ENCODE measurements around the gene ASTL.

ASTL gene

GRCh38 chr2:96170626-96171025 lies 32.3 kb upstream of the ASTL start:
- Histone ChIP-seq H3K27me3 (replicated peaks in 2 of 5; ENCODE audit: control insufficient read depth in 4 of 5, insufficient read depth in 5 of 5, low read length in 4 of 5) (no peaks in the 10 kb centered on the region), H3K27ac (ENCODE audit: insufficient read depth in 1 of 2, low read depth in 1 of 2, low read length in 2 of 2, poor library complexity in 1 of 2, severe bottlenecking in 2 of 2) (no peak overlapping the region), H3K4me1 (ENCODE audit: control extremely low read depth in 1 of 4, control insufficient read depth in 4 of 4, insufficient read depth in 4 of 4, low read length in 3 of 4) (peaks cover 0 to 4% (median 1%) of the 10 kb centered on the region in 4 experiments), H3K4me3 (ENCODE audit: control insufficient read depth in 1 of 7, extremely low read depth in 1 of 7, insufficient read depth in 4 of 7, low read depth in 2 of 7, low read length in 6 of 7) (no peak overlapping the region), H3K36me3 (ENCODE audit: control insufficient read depth in 4 of 4, insufficient read depth in 4 of 4, low read length in 3 of 4) (no peaks in the 10 kb centered on the region), H3K9me3 (ENCODE audit: control extremely low read depth in 1 of 5, control insufficient read depth in 4 of 5, insufficient read depth in 2 of 5, low read depth in 1 of 5, low read length in 4 of 5) (peaks cover 0 to 4% (median 0%) of the 10 kb centered on the region in 5 experiments)
- DNase-seq, result no peak
- ChIA-PET POLR2A (no interaction called here), CTCF (interaction anchor here (1.3 to 7.5 kb wide), 3 partner anchors 12 to 33 kb away, joined by 3 to 346 read pairs (median 4); partner anchors contain the start of genes ASTL and DUSP2)
- WGBS (ENCODE audit: insufficient coverage), result no CpG with 5 or more reads among the region's 3 CpGs

GRCh38 chr2:96169868-96170507 lies 31.7 kb upstream of the ASTL start:
- 100% methylated on average over 1 of the region's 2 CpGs for WGBS (ENCODE audit: insufficient coverage)
- H3K27me3 ChIP-seq (replicated peaks in 2 of 5; ENCODE audit: control insufficient read depth in 4 of 5, insufficient read depth in 5 of 5, low read length in 4 of 5), result no peaks in the 10 kb centered on the region
- no peak overlapping the region for H3K4me3 ChIP-seq (ENCODE audit: control insufficient read depth in 1 of 7, extremely low read depth in 1 of 7, insufficient read depth in 4 of 7, low read depth in 2 of 7, low read length in 6 of 7)
- POLR2A ChIA-PET, result no interaction called here
- no peak overlapping the region for H3K27ac ChIP-seq (ENCODE audit: insufficient read depth in 1 of 2, low read depth in 1 of 2, low read length in 2 of 2, poor library complexity in 1 of 2, severe bottlenecking in 2 of 2)
- peaks cover 0 to 6% (median 1%) of the 10 kb centered on the region in 4 experiments for H3K4me1 ChIP-seq (ENCODE audit: control extremely low read depth in 1 of 4, control insufficient read depth in 4 of 4, insufficient read depth in 4 of 4, low read length in 3 of 4)
- CTCF ChIA-PET, result interaction anchor here (1.3 to 7.5 kb wide), 3 partner anchors 12 to 32 kb away, joined by 3 to 346 read pairs (median 4); partner anchors contain the start of genes ASTL and DUSP2
- no peak for DNase-seq
- H3K9me3 ChIP-seq (ENCODE audit: control extremely low read depth in 1 of 5, control insufficient read depth in 4 of 5, insufficient read depth in 2 of 5, low read depth in 1 of 5, low read length in 4 of 5), result peaks cover 0 to 4% (median 0%) of the 10 kb centered on the region in 5 experiments
- H3K36me3 ChIP-seq (ENCODE audit: control insufficient read depth in 4 of 4, insufficient read depth in 4 of 4, low read length in 3 of 4), result no peaks in the 10 kb centered on the region

- 96% methylated on average over 4 of the region's 6 CpGs for WGBS (ENCODE audit: insufficient coverage)
- POLR2A ChIA-PET, result interaction anchor here (1.1 kb wide), 1 partner anchor 22 kb away, joined by 3 read pairs; no protein-coding TSS in a partner anchor
These were observed 29.2 kb upstream of the ASTL start for GRCh38 chr2:96167407-96168013.

GRCh38 chr2:96164459-96165184 lies 26.3 kb upstream of the ASTL start:
- DNase-seq, result no peak
- no peaks in the 10 kb centered on the region for H3K36me3 ChIP-seq (ENCODE audit: control insufficient read depth in 4 of 4, insufficient read depth in 4 of 4, low read length in 3 of 4)
- H3K27me3 ChIP-seq (replicated peaks in 2 of 5; ENCODE audit: control insufficient read depth in 4 of 5, insufficient read depth in 5 of 5, low read length in 4 of 5), result no peaks in the 10 kb centered on the region
- WGBS (ENCODE audit: insufficient coverage), result 95% methylated on average over 14 of the region's 18 CpGs
- peaks cover 0 to 36% (median 14%) of the 10 kb centered on the region in 4 experiments for H3K4me1 ChIP-seq (ENCODE audit: control extremely low read depth in 1 of 4, control insufficient read depth in 4 of 4, insufficient read depth in 4 of 4, low read length in 3 of 4)
- POLR2A ChIA-PET, result interaction anchor here (1.1 kb wide), 1 partner anchor 20 kb away, joined by 3 read pairs; no protein-coding TSS in a partner anchor
- peak overlapping the region in 1 of 7 experiments; percentile 22 for H3K4me3 ChIP-seq (ENCODE audit: control insufficient read depth in 1 of 7, extremely low read depth in 1 of 7, insufficient read depth in 4 of 7, low read depth in 2 of 7, low read length in 6 of 7)
- H3K27ac ChIP-seq (ENCODE audit: insufficient read depth in 1 of 2, low read depth in 1 of 2, low read length in 2 of 2, poor library complexity in 1 of 2, severe bottlenecking in 2 of 2), result peak overlapping the region in 1 of 2 experiments; percentile 14
- CTCF ChIA-PET, result interaction anchor here (1.4 to 8.7 kb wide), 3 partner anchors 10 to 26 kb away, joined by 4 to 63 read pairs (median 15); partner anchors contain the start of gene ASTL
- peaks cover 0 to 3% (median 0%) of the 10 kb centered on the region in 5 experiments for H3K9me3 ChIP-seq (ENCODE audit: control extremely low read depth in 1 of 5, control insufficient read depth in 4 of 5, insufficient read depth in 2 of 5, low read depth in 1 of 5, low read length in 4 of 5)

More at GRCh38 chr2:96167407-96168013, 29.2 kb upstream of the ASTL start:
- Histone ChIP-seq H3K36me3 (ENCODE audit: control insufficient read depth in 4 of 4, insufficient read depth in 4 of 4, low read length in 3 of 4) (no peaks in the 10 kb centered on the region), H3K4me1 (ENCODE audit: control extremely low read depth in 1 of 4, control insufficient read depth in 4 of 4, insufficient read depth in 4 of 4, low read length in 3 of 4) (peaks cover 0 to 28% (median 13%) of the 10 kb centered on the region in 4 experiments), H3K9me3 (ENCODE audit: control extremely low read depth in 1 of 5, control insufficient read depth in 4 of 5, insufficient read depth in 2 of 5, low read depth in 1 of 5, low read length in 4 of 5) (peaks cover 0 to 4% (median 0%) of the 10 kb centered on the region in 5 experiments), H3K4me3 (ENCODE audit: control insufficient read depth in 1 of 7, extremely low read depth in 1 of 7, insufficient read depth in 4 of 7, low read depth in 2 of 7, low read length in 6 of 7) (no peak overlapping the region), H3K27me3 (replicated peaks in 2 of 5; ENCODE audit: control insufficient read depth in 4 of 5, insufficient read depth in 5 of 5, low read length in 4 of 5) (no peaks in the 10 kb centered on the region), H3K27ac (ENCODE audit: insufficient read depth in 1 of 2, low read depth in 1 of 2, low read length in 2 of 2, poor library complexity in 1 of 2, severe bottlenecking in 2 of 2) (no peak overlapping the region)
- no peak for DNase-seq
- CTCF ChIA-PET, result interaction anchor here (1.0 kb wide), 1 partner anchor 24 kb away, joined by 3 read pairs; no protein-coding TSS in a partner anchor

- Histone ChIP-seq H3K27me3 (replicated peaks in 2 of 5; ENCODE audit: control insufficient read depth in 4 of 5, insufficient read depth in 5 of 5, low read length in 4 of 5) (no peaks in the 10 kb centered on the region), H3K4me1 (ENCODE audit: control extremely low read depth in 1 of 4, control insufficient read depth in 4 of 4, insufficient read depth in 4 of 4, low read length in 3 of 4) (peaks cover 0 to 43% (median 16%) of the 10 kb centered on the region in 4 experiments), H3K9me3 (ENCODE audit: control extremely low read depth in 1 of 5, control insufficient read depth in 4 of 5, insufficient read depth in 2 of 5, low read depth in 1 of 5, low read length in 4 of 5) (peaks cover 0 to 3% (median 0%) of the 10 kb centered on the region in 5 experiments), H3K36me3 (ENCODE audit: control insufficient read depth in 4 of 4, insufficient read depth in 4 of 4, low read length in 3 of 4) (no peaks in the 10 kb centered on the region), H3K27ac (ENCODE audit: insufficient read depth in 1 of 2, low read depth in 1 of 2, low read length in 2 of 2, poor library complexity in 1 of 2, severe bottlenecking in 2 of 2) (peak overlapping the region in 1 of 2 experiments; percentile 14), H3K4me3 (ENCODE audit: control insufficient read depth in 1 of 7, extremely low read depth in 1 of 7, insufficient read depth in 4 of 7, low read depth in 2 of 7, low read length in 6 of 7) (peak overlapping the region in 2 of 7 experiments; percentile 4 to 25)
- ChIA-PET POLR2A (interaction anchor here (1.1 kb wide), 1 partner anchor 20 kb away, joined by 3 read pairs; no protein-coding TSS in a partner anchor), CTCF (interaction anchor here (1.4 to 8.7 kb wide), 3 partner anchors 11 to 25 kb away, joined by 4 to 63 read pairs (median 15); partner anchors contain the start of gene ASTL)
- peak in 2 of 3 donors; percentile 44 to 68 for DNase-seq
- WGBS (ENCODE audit: insufficient coverage), result 51% methylated on average over 11 of the region's 13 CpGs
These were observed 25.6 kb upstream of the ASTL start for GRCh38 chr2:96163768-96164429.

- H3K27ac ChIP-seq (ENCODE audit: insufficient read depth in 1 of 2, low read depth in 1 of 2, low read length in 2 of 2, poor library complexity in 1 of 2, severe bottlenecking in 2 of 2), result peak overlapping the region in 1 of 2 experiments; percentile 14
- H3K4me1 ChIP-seq (ENCODE audit: control extremely low read depth in 1 of 4, control insufficient read depth in 4 of 4, insufficient read depth in 4 of 4, low read length in 3 of 4), result peaks cover 0 to 48% (median 22%) of the 10 kb centered on the region in 4 experiments
- no peaks in the 10 kb centered on the region for H3K36me3 ChIP-seq (ENCODE audit: control insufficient read depth in 4 of 4, insufficient read depth in 4 of 4, low read length in 3 of 4)
- ChIA-PET CTCF (interaction anchor here (1.4 to 8.7 kb wide), 3 partner anchors 11 to 25 kb away, joined by 4 to 63 read pairs (median 15); partner anchors contain the start of gene ASTL), POLR2A (interaction anchor here (1.6 kb wide), 1 partner anchor 17 kb away, joined by 8 read pairs; the partner anchor contains the start of gene DUSP2)
- peaks cover 0 to 3% (median 0%) of the 10 kb centered on the region in 5 experiments for H3K9me3 ChIP-seq (ENCODE audit: control extremely low read depth in 1 of 5, control insufficient read depth in 4 of 5, insufficient read depth in 2 of 5, low read depth in 1 of 5, low read length in 4 of 5)
- no peaks in the 10 kb centered on the region for H3K27me3 ChIP-seq (replicated peaks in 2 of 5; ENCODE audit: control insufficient read depth in 4 of 5, insufficient read depth in 5 of 5, low read length in 4 of 5)
- 97% methylated on average over 5 of the region's 5 CpGs for WGBS (ENCODE audit: insufficient coverage)
- DNase-seq, result no peak
- no peak overlapping the region for H3K4me3 ChIP-seq (ENCODE audit: control insufficient read depth in 1 of 7, extremely low read depth in 1 of 7, insufficient read depth in 4 of 7, low read depth in 2 of 7, low read length in 6 of 7)
These were observed 25.1 kb upstream of the ASTL start for GRCh38 chr2:96163415-96163767.
